Left colon (tissue), 2 donors: ENCODE results near the gene RPS6KA2. TPM values are rescaled to one million over a fixed set of nuclear protein-coding genes. Genes with fewer than 3 reads are reported as not detected.
A peak's percentile ranks its signal among the peaks of the same experiment; 100 is the strongest.
"Not testable (repeated sequence)": the region's sequence is repeated elsewhere in the genome, so short reads cannot be mapped to it uniquely, and the experiment has no call there.

Experiments used
- ATAC-seq: fragments of 200-7000 bp; cut with Tn5 transposase; one replicate; pipeline ENCODE4 v1.9.1; 2020; ENCODE audit warnings: mild to moderate bottlenecking, moderate library complexity
- DNase-seq, 2 donors: peaks; one replicate each; pipeline ENCODE4 v3.0.0-alpha.2; 2020
- intact Hi-C, 2 donors: fragments of 100-400 bp; cut with DNase I in 1 of 2; cut with micrococcal nuclease in 1 of 2; formaldehyde crosslinking; loops; one replicate each; pipeline versions ENCODE4 v1.11.2 to v1.14.0; 2022; cut with DNase I, micrococcal nuclease
- total RNA-seq, 2 donors: library from RNA; stranded (reverse); fragmentation: NEBNext Ultra II Directional; extraction: Animal tissue kit (Norgen Biotek cat#: 25700); gene quantifications; one replicate each; pipeline ENCODE4 v1.2.1, GENCODE V29; 2021
- donor health status: DM: no; HTN: no; CAD: no.
- donor health status: DM: yes; HTN: yes; CAD: no.

The RPS6KA2 gene
- total RNA-seq, 2 donors from 2014 or later, result 11.5 to 13.3 TPM

- ATAC-seq, result no peak
- DNase-seq, result no peak
- intact Hi-C loops, result no loop called here
Measured at GRCh38 chr6:166638573-166638964, 11.5 kb upstream of the RPS6KA2 start.

- intact Hi-C loops, result no loop called here
- no peak for ATAC-seq
- no peak for DNase-seq
Measured at GRCh38 chr6:166637812-166638572, 10.9 kb upstream of the RPS6KA2 start.

- no peak for DNase-seq
- intact Hi-C loops, result no loop called here
- ATAC-seq, result no peak
Measured at GRCh38 chr6:166636934-166637333, 9.9 kb upstream of the RPS6KA2 start.

GRCh38 chr6:166636191-166636933 is 9.3 kb upstream of the RPS6KA2 start:
- no peak for ATAC-seq
- intact Hi-C loops, result no loop called here
- no peak for DNase-seq

- DNase-seq, result no peak
- intact Hi-C loops, result no loop called here
- no peak for ATAC-seq
Measured at GRCh38 chr6:166635013-166635970, 8.2 kb upstream of the RPS6KA2 start.

GRCh38 chr6:166634581-166634980 is 7.5 kb upstream of the RPS6KA2 start:
- DNase-seq, intact Hi-C loops, ATAC-seq: not testable (repeated sequence)

GRCh38 chr6:166633732-166634535 is 6.9 kb upstream of the RPS6KA2 start:
- ATAC-seq, result no peak
- intact Hi-C loops, result no loop called here

GRCh38 chr6:166632731-166633130 is 5.7 kb upstream of the RPS6KA2 start:
- intact Hi-C loops, result no loop called here
- ATAC-seq, result no peak
- DNase-seq, result no peak

More at GRCh38 chr6:166633732-166634535, 6.9 kb upstream of the RPS6KA2 start:
- no peak for DNase-seq

- no peak for DNase-seq
- no peak for ATAC-seq
- intact Hi-C loops, result no loop called here
Measured at GRCh38 chr6:166630462-166630861, 3.4 kb upstream of the RPS6KA2 start.

GRCh38 chr6:166629628-166630027 is 2.6 kb upstream of the RPS6KA2 start:
- intact Hi-C loops, result no loop called here
- no peak for ATAC-seq

GRCh38 chr6:166627875-166628801 is 1.1 kb upstream of the RPS6KA2 start:
- intact Hi-C loops, result no loop called here

More at GRCh38 chr6:166629628-166630027, 2.6 kb upstream of the RPS6KA2 start:
- no peak for DNase-seq

GRCh38 chr6:166626177-166627032 is 646 bp downstream of the RPS6KA2 start:
- intact Hi-C loops, result no loop called here
- DNase-seq (peak; percentile 36 to 37), ATAC-seq (peak; percentile 2)

More at GRCh38 chr6:166627875-166628801, 1.1 kb upstream of the RPS6KA2 start:
- ATAC-seq, result peak; percentile 51
- DNase-seq, result peak; percentile 76 to 77

GRCh38 chr6:166625356-166625755 is 1.7 kb downstream of the RPS6KA2 start:
- intact Hi-C loops, result no loop called here

GRCh38 chr6:166624275-166624674 is 2.8 kb downstream of the RPS6KA2 start:
- no peak for ATAC-seq
- intact Hi-C loops, result no loop called here
- no peak for DNase-seq

More at GRCh38 chr6:166625356-166625755, 1.7 kb downstream of the RPS6KA2 start:
- DNase-seq (no peak), ATAC-seq (no peak)

GRCh38 chr6:166623318-166623717 is 3.7 kb downstream of the RPS6KA2 start:
- intact Hi-C loops, result no loop called here
- ATAC-seq, result no peak
- DNase-seq, result no peak

- peak; percentile 95 for ATAC-seq
- DNase-seq, result peak; percentile 28 to 42
- intact Hi-C loops, result no loop called here
Measured at GRCh38 chr6:166621114-166621540, 5.9 kb downstream of the RPS6KA2 start.
